Measurements from ENCODE around the gene RPAIN.

The RPAIN gene

GRCh38 chr17:5466295-5466694, 46.3 kb downstream of the RPAIN start:
- no peaks in the 10 kb centered on the region for H3K27me3 ChIP-seq (ENCODE audit: control insufficient read depth in 1 of 2, insufficient read depth in 2 of 2, low read length in 2 of 2)
- no peak overlapping the region for H3K9ac ChIP-seq (ENCODE audit: low read length)
- H3K4me3 ChIP-seq (ENCODE audit: low read depth in 1 of 2, low read length in 2 of 2), result no peak overlapping the region
- H3K4me1 ChIP-seq (ENCODE audit: insufficient read depth, low read length), result peaks cover 11% of the 10 kb centered on the region
- H3K36me3 ChIP-seq (ENCODE audit: insufficient read depth, low read length), result no peaks in the 10 kb centered on the region
- no peaks in the 10 kb centered on the region for H3K9me3 ChIP-seq (ENCODE audit: low read length)
- no peak overlapping the region for H3K27ac ChIP-seq (ENCODE audit: low read depth, low read length)

DNA sequence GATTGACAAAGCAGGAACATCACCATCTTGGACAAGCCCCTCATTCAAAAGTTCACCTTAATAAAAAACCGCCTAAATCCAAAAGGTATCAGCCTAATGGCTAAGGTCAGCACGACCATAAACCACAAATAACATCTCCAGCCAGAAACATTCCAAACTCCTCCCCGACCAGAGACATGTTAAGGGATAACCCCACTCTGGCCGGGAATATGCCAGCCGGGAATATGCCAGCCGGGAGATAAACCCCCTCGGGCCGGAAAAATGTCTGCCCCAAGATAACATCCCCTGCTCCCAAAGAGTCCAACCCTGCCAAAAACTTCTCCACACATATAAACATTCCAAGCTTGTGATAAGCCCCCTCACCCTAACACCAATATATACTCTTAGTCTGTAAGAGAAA, 47.4 kb downstream of the RPAIN start:
- Histone ChIP-seq H3K4me1 (ENCODE audit: insufficient read depth, low read length) (peaks cover 11% of the 10 kb centered on the region), H3K9ac (ENCODE audit: low read length) (peak overlapping the region; percentile 52), H3K4me3 (ENCODE audit: low read depth in 1 of 2, low read length in 2 of 2) (peak overlapping the region in 1 of 2 donors; percentile 92), H3K36me3 (ENCODE audit: insufficient read depth, low read length) (peaks cover 6% of the 10 kb centered on the region), H3K27ac (ENCODE audit: low read depth, low read length) (no peak overlapping the region), H3K27me3 (ENCODE audit: control insufficient read depth in 1 of 2, insufficient read depth in 2 of 2, low read length in 2 of 2) (no peaks in the 10 kb centered on the region), H3K9me3 (ENCODE audit: low read length) (no peaks in the 10 kb centered on the region)

DNA sequence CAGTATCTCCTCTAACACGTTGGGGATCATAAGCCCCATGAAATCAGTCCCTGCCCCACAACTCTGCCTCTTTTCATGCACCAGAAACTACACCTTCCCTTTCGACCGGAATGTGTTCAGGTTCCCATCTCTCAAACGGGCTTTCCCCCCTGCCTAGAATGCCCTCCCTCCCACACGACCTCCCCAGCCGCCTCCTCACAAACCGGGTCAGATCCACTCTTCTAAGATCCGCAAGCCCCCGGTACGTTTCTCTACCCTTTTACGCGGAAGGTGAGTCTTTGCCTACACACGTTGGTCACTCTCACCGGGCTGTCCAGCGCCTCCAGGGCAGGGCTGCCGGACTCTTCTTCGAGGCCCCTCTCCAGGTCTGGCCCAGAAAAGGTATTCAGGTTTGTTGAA, 48.1 kb downstream of the RPAIN start:
- Histone ChIP-seq H3K4me1 (ENCODE audit: insufficient read depth, low read length) (peaks cover 11% of the 10 kb centered on the region), H3K9ac (ENCODE audit: low read length) (peak overlapping the region; percentile 52), H3K27ac (ENCODE audit: low read depth, low read length) (peak overlapping the region; percentile 80), H3K27me3 (ENCODE audit: control insufficient read depth in 1 of 2, insufficient read depth in 2 of 2, low read length in 2 of 2) (no peaks in the 10 kb centered on the region), H3K9me3 (ENCODE audit: low read length) (no peaks in the 10 kb centered on the region), H3K4me3 (ENCODE audit: low read depth in 1 of 2, low read length in 2 of 2) (peak overlapping the region; percentile 82 to 92), H3K36me3 (ENCODE audit: insufficient read depth, low read length) (peaks cover 8% of the 10 kb centered on the region)

DNA sequence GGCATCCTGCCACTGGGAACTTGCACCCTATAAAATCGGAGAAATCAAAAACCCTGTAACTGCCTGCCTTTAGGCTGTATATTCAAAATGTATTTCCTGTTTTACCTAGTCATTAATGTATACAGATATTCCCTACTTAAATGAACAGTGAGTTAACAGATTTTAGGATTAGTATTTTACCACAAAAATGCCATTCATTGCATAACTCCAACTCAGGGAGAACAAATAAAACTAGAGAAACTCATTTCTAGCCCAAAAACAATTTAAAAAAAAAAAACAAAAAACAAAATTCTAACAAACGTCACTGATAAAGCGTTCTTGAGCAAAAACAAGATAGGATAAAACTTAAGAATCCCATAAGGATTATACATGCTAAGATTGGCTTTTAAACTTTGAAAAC, 52.5 kb downstream of the RPAIN start:
- H3K9me3 ChIP-seq (ENCODE audit: low read length), result no peaks in the 10 kb centered on the region
- H3K27me3 ChIP-seq (ENCODE audit: control insufficient read depth in 1 of 2, insufficient read depth in 2 of 2, low read length in 2 of 2), result no peaks in the 10 kb centered on the region
- H3K27ac ChIP-seq (ENCODE audit: low read depth, low read length), result no peak overlapping the region
- H3K4me3 ChIP-seq (ENCODE audit: low read depth in 1 of 2, low read length in 2 of 2), result no peak overlapping the region
- peaks cover 3% of the 10 kb centered on the region for H3K4me1 ChIP-seq (ENCODE audit: insufficient read depth, low read length)
- peaks cover 32% of the 10 kb centered on the region for H3K36me3 ChIP-seq (ENCODE audit: insufficient read depth, low read length)
- no peak overlapping the region for H3K9ac ChIP-seq (ENCODE audit: low read length)

- Histone ChIP-seq H3K4me1 (ENCODE audit: insufficient read depth, low read length) (no peaks in the 10 kb centered on the region), H3K36me3 (ENCODE audit: insufficient read depth, low read length) (peaks cover 46% of the 10 kb centered on the region), H3K4me3 (ENCODE audit: low read depth in 1 of 2, low read length in 2 of 2) (no peak overlapping the region), H3K9ac (ENCODE audit: low read length) (no peak overlapping the region), H3K27ac (ENCODE audit: low read depth, low read length) (no peak overlapping the region), H3K9me3 (ENCODE audit: low read length) (no peaks in the 10 kb centered on the region), H3K27me3 (ENCODE audit: control insufficient read depth in 1 of 2, insufficient read depth in 2 of 2, low read length in 2 of 2) (no peaks in the 10 kb centered on the region)
Measured at GRCh38 chr17:5473906-5474305, 53.9 kb downstream of the RPAIN start.

DNA sequence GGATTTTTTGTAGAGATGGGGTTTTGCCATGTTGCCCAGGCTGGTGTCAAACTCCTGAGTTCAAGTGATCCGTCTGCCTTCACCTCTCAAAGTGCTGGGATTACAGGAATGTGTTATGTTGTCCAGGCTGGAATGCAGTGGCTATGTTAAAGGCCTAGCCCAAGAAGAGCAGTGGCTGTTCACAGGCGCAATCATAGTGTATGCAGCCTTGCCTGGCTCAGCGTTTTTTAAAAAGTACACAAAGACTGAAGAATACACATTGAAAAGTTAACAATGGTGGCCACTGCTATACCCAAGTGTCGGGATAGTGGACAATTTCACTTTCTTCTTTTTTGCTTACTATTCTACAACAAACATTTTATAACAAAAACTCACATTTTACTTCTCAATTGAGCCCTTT, 59.0 kb downstream of the RPAIN start:
- Histone ChIP-seq H3K27ac (ENCODE audit: low read depth, low read length) (no peak overlapping the region), H3K36me3 (ENCODE audit: insufficient read depth, low read length) (peaks cover 60% of the 10 kb centered on the region)

DNA sequence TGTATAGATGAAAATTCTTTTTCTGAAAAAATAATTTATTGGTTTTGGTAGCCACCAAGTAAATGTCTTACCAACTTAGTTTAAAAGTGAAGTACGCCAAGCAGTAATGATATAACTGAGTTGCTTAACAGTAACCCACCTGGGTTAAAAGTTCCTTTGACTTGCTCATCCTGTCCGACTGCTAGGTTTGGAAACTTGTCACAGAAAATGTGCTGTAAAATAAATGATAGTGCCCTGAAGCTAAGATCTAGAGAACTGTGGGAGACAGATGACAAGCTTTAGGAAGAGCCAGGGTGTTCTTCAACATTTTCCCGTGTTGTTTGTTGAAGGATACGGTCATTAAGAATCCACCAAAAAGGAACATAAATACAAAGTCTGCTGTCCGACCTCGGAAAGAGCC, 61.0 kb downstream of the RPAIN start:
- H3K9me3 ChIP-seq (ENCODE audit: low read length), result no peaks in the 10 kb centered on the region
- H3K27me3 ChIP-seq (ENCODE audit: control insufficient read depth in 1 of 2, insufficient read depth in 2 of 2, low read length in 2 of 2), result no peaks in the 10 kb centered on the region
- H3K4me1 ChIP-seq (ENCODE audit: insufficient read depth, low read length), result peaks cover 12% of the 10 kb centered on the region
- no peak overlapping the region for H3K9ac ChIP-seq (ENCODE audit: low read length)
- no peak overlapping the region for H3K4me3 ChIP-seq (ENCODE audit: low read depth in 1 of 2, low read length in 2 of 2)
- H3K27ac ChIP-seq (ENCODE audit: low read depth, low read length), result no peak overlapping the region
- H3K36me3 ChIP-seq (ENCODE audit: insufficient read depth, low read length), result peaks cover 59% of the 10 kb centered on the region

More for the DNA sequence above, 59.0 kb downstream of the RPAIN start:
- Histone ChIP-seq H3K9me3 (ENCODE audit: low read length) (no peaks in the 10 kb centered on the region), H3K4me1 (ENCODE audit: insufficient read depth, low read length) (no peaks in the 10 kb centered on the region), H3K4me3 (ENCODE audit: low read depth in 1 of 2, low read length in 2 of 2) (no peak overlapping the region), H3K9ac (ENCODE audit: low read length) (no peak overlapping the region), H3K27me3 (ENCODE audit: control insufficient read depth in 1 of 2, insufficient read depth in 2 of 2, low read length in 2 of 2) (no peaks in the 10 kb centered on the region)

DNA sequence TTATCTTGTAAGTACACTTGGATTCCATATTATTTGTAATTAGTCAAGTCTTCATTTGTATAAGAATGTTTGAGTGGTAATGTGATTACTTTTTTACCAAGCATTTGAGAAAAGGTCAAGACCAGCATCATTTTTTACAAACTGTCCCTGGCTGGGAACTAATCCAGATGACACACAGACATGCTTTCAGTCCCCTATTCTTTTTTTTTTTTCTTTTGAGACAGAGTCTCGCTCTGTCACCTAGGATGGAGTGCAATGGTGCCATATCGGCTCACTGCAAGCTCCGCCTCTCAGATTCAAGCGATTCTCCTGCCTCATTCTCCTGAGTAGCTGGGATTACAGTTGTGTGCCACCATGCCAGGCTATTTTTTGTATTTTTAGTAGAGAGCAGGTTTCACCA, 61.5 kb downstream of the RPAIN start:
- Histone ChIP-seq H3K9me3 (ENCODE audit: low read length) (no peaks in the 10 kb centered on the region), H3K36me3 (ENCODE audit: insufficient read depth, low read length) (peaks cover 59% of the 10 kb centered on the region), H3K4me1 (ENCODE audit: insufficient read depth, low read length) (peaks cover 12% of the 10 kb centered on the region), H3K27me3 (ENCODE audit: control insufficient read depth in 1 of 2, insufficient read depth in 2 of 2, low read length in 2 of 2) (no peaks in the 10 kb centered on the region), H3K9ac (ENCODE audit: low read length) (no peak overlapping the region), H3K4me3 (ENCODE audit: low read depth in 1 of 2, low read length in 2 of 2) (no peak overlapping the region), H3K27ac (ENCODE audit: low read depth, low read length) (no peak overlapping the region)
